Measurements from ENCODE around the gene FANCE.

FANCE gene, protein sequence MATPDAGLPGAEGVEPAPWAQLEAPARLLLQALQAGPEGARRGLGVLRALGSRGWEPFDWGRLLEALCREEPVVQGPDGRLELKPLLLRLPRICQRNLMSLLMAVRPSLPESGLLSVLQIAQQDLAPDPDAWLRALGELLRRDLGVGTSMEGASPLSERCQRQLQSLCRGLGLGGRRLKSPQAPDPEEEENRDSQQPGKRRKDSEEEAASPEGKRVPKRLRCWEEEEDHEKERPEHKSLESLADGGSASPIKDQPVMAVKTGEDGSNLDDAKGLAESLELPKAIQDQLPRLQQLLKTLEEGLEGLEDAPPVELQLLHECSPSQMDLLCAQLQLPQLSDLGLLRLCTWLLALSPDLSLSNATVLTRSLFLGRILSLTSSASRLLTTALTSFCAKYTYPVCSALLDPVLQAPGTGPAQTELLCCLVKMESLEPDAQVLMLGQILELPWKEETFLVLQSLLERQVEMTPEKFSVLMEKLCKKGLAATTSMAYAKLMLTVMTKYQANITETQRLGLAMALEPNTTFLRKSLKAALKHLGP

DNA sequence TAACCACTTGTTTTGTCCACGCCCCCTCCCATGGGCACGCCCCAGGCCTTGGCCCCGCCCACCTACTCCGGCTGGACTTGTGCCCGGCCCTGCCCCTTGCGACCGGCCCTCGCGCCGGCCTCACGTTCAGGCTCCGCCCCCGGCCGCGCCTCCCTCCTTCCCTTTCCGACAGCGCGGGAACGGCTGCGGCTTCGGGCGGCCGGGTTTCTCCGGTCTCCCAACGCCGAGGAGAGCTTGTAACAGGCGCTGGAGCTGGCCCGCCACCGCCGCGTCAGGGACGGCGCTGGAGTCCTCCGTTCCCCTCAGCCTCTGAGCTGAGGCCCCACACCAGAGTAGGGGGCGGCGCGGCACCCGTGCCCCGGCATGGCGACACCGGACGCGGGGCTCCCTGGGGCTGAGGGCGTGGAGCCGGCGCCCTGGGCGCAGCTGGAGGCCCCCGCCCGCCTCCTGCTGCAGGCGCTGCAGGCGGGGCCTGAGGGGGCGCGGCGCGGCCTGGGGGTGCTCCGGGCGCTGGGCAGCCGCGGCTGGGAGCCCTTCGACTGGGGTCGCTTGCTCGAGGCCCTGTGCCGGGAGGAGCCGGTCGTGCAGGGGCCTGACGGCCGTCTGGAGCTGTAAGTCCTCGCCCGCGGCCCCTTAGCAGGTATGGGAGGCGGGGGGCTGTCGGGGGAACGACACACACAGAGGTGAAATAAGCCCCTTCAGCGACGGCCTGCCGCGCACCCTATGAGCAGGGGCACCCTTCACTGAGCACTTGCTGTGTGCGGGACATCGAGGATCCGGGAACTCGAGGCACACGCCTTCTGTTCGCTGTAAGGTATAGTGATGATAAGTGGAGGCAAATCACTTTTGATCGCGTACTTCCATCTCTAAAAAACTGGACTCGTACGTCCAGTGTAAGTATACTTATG, at the start of gene FANCE:
Gene FANCE, plus strand, starts transcription at position 156 of the 908 bp plus-strand sequence. Its CDS starts 208 bp downstream, at position 364.
- Histone ChIP-seq H3K27ac (peak within 1 kb of the TSS in 19 of 21 experiments; percentile 1 to 85 (median 65)), H3K4me3 (peak within 1 kb of the TSS; percentile 46 to 80 (median 64))

DNA sequence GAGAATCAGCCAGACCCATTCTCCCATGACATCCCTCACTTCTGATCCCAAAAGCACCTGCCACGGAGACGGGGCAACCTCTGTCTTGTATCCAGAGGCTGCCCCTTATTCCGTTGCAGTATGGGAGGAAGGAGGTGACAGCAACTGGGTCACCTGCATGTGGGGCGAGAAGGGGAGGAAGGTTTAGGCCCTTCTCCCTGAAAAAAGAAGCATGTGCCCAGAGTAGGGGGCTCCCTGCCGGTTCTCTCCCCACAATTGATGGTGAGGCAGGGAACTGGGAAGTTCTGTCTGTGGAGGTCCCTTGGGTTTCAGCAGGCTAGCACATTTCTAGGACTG, 49.3 kb upstream of the FANCE start:
- peak overlapping the region in 1 of 21 experiments; percentile 25 for H3K27ac ChIP-seq
- no peak overlapping the region for H3K4me3 ChIP-seq

DNA sequence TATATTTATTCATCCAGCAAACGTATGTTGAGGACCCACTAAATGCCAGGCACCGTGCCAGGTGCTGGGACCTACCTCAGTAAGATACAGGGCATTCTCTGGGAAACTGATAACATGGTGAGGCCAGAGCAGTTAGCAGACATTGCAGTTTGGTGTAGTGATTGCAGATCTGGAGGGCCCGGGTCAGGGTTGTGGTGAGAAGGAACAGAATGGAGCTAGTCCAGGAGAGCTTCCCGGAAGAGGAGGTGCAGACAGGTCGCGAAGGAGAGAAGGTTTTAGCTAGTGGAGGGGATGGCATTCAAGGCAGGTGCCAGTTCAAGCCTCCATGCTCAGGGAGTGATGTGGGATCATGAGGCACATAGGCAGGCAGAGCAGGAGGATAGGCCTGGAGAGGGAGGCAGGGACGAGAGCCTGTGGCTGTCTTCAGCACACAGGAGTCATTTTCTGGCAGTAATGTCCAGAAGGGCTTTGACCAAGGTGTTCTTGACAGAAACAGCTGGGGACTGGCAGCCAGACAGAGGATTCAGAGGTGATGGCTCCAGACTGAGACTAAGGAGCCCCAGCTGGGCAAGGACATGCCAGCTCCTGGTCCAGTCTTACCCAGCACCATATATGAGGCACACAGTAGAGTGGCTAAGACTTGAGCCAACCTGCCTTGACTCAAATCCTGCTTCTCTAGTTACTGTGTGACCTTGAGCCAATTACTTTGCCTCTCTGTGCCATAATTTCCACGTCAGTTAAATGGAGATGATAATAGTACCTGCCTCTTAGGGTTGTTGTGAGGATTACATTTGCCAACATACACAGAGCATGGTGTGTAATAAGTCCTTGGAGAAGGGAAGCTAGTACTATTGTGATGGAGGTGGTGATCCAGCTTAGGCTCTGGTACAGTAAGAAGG, 48.3 kb upstream of the FANCE start:
- no peak overlapping the region for H3K4me3 ChIP-seq

DNA sequence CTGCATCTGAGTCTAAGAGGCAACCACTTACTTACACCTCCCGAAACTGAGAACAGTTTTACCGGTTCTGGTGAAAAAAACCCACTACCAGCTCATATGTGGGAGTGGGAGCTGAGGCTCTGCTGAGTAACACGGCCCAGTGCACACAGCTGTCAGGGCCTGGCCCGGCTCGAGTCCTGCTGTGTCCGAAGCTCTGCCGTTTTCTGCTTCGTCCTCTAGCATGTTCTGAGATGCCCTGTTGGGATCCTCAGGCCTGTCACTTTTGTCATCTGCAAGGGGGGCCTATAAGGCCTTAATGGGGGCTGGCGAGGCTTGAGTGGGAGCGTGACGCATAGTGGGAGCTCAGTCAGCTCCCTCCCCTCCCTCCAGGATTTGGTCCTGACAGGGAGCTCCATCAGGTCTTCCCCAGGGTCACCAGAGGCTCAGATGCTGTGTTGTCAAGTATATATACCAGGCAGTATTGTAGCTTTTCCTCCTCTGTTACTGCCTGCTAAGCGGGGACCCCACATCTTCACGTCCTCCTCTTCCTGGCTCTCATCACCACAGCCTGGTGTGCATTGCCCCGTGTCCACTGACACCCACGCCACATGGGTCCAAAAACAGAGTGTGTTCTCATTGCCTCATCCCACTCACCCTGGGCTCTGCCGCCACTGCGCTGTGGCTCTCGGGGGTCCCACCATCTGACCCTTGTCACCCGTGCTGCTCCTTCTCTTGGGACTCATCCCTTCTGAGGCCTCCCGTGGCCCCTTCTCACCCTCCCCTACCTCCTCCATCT, 45.2 kb upstream of the FANCE start:
- H3K27ac ChIP-seq, result no peak overlapping the region

More for the DNA sequence above, 48.3 kb upstream of the FANCE start:
- H3K27ac ChIP-seq, result no peak overlapping the region

DNA sequence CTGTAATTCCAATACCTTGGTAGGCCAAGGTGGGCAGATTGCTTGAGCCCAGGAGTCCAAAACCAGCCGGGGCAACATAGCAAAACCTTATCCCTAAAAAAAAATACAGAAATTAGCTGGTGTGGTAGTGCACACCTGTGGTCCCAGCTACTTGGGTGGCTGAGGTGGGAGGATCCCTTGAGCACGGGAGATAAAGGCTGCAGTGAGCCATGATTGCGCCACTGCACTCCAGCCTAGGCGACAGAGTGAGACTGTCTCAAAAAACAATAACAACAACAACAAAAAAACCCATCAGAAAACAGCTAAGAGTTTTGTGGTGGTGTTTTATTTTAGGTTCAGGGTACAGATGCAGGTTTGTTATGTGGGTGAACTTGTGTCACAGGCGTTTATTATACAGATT, 42.9 kb upstream of the FANCE start:
- Histone ChIP-seq H3K4me3 (no peak overlapping the region), H3K27ac (no peak overlapping the region)

More for the DNA sequence above, 45.2 kb upstream of the FANCE start:
- no peak overlapping the region for H3K4me3 ChIP-seq

DNA sequence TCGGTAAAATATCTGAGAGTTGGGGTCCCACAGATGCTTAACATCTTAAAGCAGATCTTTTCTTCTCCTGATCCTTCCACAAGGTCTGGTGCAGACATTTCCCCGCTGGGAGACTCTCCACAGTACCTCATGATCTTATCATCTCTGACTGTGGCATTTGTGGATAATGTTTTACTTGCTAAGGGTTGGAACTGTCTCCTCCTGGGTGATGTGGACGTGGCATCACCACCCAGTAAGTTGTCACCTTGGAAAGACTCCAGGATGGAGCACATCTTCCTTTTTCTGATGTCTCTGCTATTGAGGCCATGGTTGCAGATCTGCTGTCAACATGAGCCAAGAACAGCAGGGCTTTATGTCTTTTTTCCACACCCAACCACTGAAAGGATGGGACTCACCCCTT, 42.0 kb upstream of the FANCE start:
- H3K4me3 ChIP-seq, result no peak overlapping the region
- H3K27ac ChIP-seq, result no peak overlapping the region

DNA sequence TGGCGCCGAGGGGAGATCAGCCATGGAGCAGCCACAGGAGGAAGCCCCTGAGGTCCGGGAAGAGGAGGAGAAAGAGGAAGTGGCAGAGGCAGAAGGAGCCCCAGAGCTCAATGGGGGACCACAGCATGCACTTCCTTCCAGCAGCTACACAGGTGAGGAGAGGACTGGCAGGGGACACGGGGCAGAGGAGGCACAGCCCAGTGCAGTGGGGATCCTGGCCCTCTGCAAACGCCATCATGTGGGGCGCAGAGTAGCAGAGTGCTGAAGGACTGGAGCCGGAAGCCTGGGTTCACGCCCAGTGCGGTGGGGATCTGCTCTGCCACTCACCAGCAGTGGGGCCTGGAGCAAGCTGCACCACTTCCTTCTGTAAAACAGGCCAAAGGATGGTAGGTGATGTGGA, 41.1 kb upstream of the FANCE start:
- H3K4me3 ChIP-seq, result no peak overlapping the region
- H3K27ac ChIP-seq, result peak overlapping the region in 1 of 21 experiments; percentile 10

DNA sequence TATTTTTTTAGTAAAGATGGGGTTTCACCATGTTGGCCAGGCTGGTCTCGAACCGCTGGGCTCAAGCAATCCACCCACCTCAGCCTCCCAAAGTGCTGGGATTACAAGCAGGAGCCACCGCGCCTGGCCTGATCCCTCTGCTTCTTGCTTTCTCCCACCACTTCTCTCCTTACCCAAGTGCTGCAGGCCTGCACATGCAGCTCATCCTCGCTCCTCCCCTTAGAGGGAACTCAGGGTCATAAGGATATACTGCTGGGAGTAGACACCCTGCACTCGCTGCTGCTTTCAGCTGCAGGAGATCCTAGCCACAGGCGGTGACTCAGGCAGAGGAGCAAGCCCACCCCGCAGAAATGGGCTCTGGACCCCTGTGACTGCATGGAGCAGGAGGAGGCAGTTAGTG, 40.0 kb upstream of the FANCE start:
- Histone ChIP-seq H3K27ac (no peak overlapping the region), H3K4me3 (no peak overlapping the region)

DNA sequence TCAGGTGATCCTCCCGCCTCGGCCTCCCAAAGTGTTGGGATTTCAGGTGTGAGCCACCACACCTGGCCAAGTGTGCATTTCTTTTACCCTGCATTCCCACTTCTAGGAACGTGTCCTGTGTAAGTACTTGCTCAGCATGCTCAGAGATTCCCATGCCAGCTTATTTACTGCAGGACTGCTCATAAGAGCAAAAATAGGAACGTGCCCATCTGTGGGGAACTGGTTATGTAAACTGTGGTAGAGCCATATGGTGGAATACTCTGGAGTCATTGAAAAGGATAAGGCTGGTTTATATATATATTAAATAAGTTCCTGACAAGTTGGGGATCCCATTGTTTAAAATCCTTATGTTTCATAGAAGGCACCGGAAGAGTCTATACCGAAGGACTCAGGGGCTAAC, 38.2 kb upstream of the FANCE start:
- H3K27ac ChIP-seq, result no peak overlapping the region

DNA sequence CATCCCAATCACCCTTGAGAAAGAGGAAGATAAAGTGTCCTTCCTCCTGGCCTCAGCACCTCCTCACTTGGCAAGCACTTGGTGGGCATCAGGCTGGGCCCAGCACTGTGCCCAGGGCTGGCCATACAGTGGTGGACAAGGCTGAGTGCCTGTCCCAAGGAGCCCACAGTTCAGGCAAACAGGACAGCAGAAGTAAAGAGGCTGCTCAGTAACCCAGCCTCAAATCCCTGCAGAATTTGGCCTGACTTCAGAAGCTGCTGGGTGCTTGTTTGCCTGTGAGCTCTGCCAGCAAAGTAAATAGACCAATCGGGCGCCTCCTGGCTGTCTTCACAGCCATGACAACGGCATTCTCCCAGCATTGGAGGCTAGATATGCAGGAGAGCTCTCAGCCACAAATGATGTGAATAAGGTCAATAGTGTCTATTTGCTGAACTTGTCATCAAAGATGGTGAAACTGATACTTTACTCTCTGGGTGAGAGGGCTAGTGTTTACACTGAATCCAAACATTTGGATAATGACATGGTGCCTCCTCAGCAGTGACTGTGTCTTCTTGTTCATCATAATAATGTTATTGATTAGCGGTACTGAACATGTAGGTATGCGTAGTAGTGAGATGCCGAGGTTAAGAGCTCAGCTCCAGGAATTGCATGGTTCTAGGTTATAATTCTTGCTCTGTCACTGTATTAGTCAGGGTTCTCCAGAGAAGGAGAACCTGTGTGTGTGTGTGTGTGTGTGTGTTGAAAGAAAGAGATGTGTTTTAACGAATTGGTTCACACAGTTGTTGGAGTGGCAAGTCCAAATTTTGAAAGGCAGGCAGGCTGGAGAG, 36.9 kb upstream of the FANCE start:
- H3K27ac ChIP-seq, result no peak overlapping the region
- no peak overlapping the region for H3K4me3 ChIP-seq

More for the DNA sequence above, 38.2 kb upstream of the FANCE start:
- no peak overlapping the region for H3K4me3 ChIP-seq

DNA sequence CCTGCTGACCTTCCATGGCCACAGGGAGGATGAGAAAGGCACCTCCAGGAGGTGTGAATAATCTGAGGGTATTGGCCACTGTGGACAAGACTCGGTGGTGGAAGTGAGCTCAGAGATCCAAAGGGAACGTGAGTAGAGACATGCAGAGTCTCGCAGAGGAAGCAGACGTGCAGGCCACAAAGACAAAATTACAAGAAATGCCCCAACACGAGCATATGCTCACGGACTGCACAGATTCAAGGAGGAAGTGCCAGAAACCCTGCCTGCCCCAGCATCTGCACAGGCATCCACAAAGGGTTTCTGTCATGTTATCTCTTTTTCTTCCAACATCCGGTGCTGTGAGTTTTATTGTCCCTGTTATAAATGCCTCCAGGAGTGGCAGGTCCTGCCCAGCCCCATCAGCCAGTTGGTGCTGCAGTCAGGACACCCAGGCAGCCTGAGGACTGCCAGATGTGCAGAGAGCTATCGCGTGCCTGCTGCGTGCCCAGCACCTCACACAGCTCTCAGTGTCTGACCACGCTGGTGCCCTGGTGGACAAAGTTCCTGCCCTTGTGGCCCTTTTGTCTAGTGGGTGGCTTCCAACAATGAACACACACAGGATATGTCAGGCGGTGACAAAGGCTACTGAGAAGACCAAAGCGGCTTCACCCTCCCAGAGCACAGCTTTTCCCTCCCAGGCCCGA, 34.0 kb upstream of the FANCE start:
- Histone ChIP-seq H3K4me3 (no peak overlapping the region), H3K27ac (peak overlapping the region in 1 of 21 experiments; percentile 17)

DNA sequence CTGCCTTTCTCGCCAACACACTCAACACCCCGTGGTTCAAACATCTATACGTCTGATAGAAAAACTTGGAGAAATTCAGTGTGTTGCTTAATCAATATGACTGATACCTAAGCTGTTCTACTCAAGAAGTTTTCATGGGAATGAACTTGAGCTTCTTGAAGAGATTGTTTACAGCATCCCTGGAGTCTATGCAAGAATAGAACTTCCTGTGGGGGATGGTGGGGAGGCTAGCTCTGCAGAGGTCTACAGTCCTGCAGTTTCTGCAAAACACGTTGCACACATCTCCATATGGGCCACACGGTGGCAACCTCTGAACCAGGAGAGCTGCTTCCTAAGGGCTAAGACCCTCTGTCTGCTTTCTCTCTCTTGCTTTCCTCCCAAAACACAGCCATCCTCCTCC, 32.7 kb upstream of the FANCE start:
- peak overlapping the region in 1 of 21 experiments; percentile 5 for H3K27ac ChIP-seq
- H3K4me3 ChIP-seq, result no peak overlapping the region

DNA sequence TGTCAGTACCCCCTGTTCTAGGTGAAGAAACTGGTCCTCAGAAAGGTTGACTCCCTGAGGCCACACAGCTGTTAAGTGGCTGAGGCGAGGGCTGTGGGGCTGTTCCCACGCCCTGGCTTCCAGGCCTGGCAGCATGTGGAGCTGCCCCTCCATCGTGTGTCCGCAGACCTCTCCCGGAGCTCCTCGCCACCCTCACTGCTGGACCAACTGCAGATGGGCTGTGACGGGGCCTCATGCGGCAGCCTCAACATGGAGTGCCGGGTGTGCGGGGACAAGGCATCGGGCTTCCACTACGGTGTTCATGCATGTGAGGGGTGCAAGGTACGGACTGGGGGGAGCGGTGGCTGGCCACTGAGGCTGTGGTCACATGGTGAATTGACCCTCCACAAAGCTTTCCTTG, 32.2 kb upstream of the FANCE start:
- Histone ChIP-seq H3K27ac (peak overlapping the region in 1 of 21 experiments; percentile 5), H3K4me3 (no peak overlapping the region)

DNA sequence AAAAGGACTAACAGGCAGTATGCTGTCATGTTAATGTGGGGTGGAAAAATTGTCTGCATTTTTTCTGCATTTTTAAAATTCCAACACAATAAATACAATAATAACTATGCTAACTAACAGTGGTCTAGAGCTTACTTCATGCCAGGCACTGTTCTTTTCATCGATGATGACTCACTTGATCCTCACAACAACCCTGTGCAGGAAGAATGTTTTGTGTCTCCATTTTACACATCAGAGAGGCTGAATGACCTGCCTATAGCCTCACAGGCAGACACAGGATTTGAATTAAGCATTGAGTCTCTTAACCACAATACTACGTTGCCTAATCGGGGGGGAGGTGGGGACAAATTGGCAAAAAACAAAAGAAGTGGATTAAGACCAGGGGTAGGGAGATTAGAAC, 26.9 kb upstream of the FANCE start:
- no peak overlapping the region for H3K4me3 ChIP-seq
- no peak overlapping the region for H3K27ac ChIP-seq

DNA sequence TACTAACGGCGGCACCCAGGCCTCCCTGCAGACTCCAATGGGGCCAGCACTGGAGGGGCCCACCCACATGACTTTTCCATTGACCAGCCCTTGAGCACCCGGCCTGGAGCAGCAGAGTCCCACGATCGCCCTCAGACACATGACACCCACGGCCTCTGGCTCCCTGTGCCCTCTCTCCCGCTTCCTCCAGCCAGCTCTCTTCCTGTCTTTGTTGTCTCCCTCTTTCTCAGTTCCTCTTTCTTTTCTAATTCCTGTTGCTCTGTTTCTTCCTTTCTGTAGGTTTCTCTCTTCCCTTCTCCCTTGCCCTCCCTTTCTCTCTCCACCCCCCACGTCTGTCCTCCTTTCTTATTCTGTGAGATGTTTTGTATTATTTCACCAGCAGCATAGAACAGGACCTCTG, 26.1 kb upstream of the FANCE start:
- Histone ChIP-seq H3K27ac (no peak overlapping the region), H3K4me3 (no peak overlapping the region)

DNA sequence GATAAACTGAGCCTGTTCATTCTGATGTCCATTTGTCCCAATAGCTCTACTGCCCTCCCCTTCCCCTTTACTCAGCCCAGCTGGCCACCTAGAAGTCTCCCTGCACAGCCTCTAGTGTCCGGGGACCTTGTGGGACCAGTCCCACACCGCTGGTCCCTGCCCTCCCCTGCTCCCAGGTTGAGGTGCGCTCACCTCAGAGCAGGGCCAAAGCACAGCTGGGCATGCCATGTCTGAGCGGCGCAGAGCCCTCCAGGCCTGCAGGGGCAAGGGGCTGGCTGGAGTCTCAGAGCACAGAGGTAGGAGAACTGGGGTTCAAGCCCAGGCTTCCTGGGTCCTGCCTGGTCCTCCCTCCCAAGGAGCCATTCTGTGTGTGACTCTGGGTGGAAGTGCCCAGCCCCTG, 24.7 kb upstream of the FANCE start:
- Histone ChIP-seq H3K27ac (no peak overlapping the region), H3K4me3 (no peak overlapping the region)

DNA sequence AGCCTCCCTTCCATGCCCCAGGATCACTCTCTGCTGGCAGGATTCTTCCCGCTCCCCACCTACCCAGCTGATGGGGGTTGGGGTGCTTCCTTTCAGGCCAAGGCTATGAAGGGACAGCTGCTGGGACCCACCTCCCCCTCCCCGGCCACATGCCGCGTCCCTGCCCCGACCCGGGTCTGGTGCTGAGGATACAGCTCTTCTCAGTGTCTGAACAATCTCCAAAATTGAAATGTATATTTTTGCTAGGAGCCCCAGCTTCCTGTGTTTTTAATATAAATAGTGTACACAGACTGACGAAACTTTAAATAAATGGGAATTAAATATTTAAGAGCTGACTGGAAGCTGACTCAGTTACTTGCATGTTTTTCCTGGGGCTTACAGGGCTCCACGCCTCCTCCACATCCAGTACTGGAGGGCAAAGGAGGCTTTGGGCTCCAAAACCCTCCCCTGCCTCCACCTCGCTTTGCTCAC, 24.3 kb upstream of the FANCE start:
- no peak overlapping the region for H3K27ac ChIP-seq
- no peak overlapping the region for H3K4me3 ChIP-seq

Measured in skin epidermis (tissue), 12 donors.